Measurements from ENCODE around the gene ZNF79.

Gene ZNF79

GRCh38 chr9:127492616-127493015 lies 68.4 kb downstream of the ZNF79 start:
- in situ Hi-C loops (cut with HindIII; ENCODE audit: low sequenced_read_pairs), result no loop called here

- in situ Hi-C loops (cut with HindIII; ENCODE audit: low sequenced_read_pairs), result no loop called here
Observed at GRCh38 chr9:127493592-127494303, 69.6 kb downstream of the ZNF79 start.

GRCh38 chr9:127494304-127494702 lies 70.1 kb downstream of the ZNF79 start:
- in situ Hi-C loops (cut with HindIII; ENCODE audit: low sequenced_read_pairs), result no loop called here

Data from endothelial cell of hepatic sinusoid (primary cell).